GOT3 (cell line): Measurements from ENCODE around the gene ADGRA1.
"Not testable (repeated sequence)": the region's sequence is repeated elsewhere in the genome, so short reads cannot be mapped to it uniquely, and the experiment has no call there.

Source experiments
- DNase-seq: peaks from one replicate; lab custom pipeline; 2025; ENCODE audit warnings: mixed read lengths; lab: John Stamatoyannopoulos, UW

The ADGRA1 gene, protein sequence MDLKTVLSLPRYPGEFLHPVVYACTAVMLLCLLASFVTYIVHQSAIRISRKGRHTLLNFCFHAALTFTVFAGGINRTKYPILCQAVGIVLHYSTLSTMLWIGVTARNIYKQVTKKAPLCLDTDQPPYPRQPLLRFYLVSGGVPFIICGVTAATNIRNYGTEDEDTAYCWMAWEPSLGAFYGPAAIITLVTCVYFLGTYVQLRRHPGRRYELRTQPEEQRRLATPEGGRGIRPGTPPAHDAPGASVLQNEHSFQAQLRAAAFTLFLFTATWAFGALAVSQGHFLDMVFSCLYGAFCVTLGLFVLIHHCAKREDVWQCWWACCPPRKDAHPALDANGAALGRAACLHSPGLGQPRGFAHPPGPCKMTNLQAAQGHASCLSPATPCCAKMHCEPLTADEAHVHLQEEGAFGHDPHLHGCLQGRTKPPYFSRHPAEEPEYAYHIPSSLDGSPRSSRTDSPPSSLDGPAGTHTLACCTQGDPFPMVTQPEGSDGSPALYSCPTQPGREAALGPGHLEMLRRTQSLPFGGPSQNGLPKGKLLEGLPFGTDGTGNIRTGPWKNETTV

GRCh38 chr10:133087679-133088178, at the start of gene ADGRA1:
TSS of gene ADGRA1 (plus strand) at chr10:133087924. CDS start at chr10:133088910, 986 bp downstream.
- no peak for DNase-seq

GRCh38 chr10:133038036-133038823, 49.5 kb upstream of the ADGRA1 start:
- no peak for DNase-seq

DNA sequence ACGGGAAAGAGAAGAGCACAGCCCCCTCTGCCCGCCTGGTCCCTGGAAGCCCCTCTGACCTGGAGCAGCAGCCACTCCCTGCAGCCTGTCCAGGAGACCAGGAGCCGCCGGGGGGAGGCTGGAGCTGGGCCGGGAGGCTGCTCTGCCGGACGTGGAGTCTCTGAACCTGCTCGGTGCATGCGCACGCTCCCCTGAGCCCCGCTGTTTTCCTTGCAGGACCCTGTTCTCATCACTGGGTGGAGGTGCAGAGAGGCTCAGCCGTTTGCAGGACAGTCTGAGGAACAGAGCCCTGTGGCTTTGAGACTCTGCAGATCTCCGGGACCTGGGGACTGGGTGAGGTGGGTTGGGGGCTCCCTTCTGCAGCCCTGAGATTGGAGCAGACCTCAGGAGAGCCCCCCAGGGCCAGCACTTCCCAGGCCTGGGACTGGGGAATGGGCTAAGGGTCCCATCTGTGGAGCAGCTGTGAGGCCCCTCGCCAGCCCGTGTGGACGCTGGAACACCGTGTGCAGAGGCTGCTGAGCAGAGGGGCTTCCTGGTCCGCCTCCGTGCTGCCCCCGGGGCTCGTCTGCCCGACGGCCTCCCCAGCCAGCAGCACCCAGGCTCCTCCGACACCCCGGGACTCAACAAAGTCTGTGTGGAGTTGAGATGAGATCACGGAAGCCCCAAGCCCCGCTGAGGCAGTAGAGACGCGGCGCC, 48.5 kb upstream of the ADGRA1 start:
- no peak for DNase-seq

- DNase-seq = no peak
Observed at GRCh38 chr10:133039803-133040165, 47.9 kb upstream of the ADGRA1 start.

DNA sequence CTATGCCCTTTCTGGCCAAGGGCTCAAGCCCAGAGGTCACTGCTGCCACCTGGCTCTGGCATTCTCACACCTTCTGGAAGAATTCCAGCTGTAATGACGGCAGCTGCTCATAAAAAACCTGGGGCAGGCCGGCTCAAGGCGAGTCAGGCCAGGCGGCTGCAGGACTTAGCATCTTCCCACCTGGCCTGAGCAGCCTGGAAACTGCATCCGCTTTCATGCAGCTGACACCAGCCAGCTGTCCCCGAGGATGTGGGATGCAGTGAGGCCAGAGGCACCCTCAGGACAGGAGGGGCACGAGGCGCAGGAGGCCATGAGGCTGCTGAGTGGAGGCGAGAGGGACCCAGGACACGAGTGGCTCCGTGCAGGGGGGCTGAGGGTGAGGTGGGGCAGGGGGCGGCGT, 47.5 kb upstream of the ADGRA1 start:
- DNase-seq = no peak

- no peak for DNase-seq
Observed at GRCh38 chr10:133041101-133041500, 46.6 kb upstream of the ADGRA1 start.

DNA sequence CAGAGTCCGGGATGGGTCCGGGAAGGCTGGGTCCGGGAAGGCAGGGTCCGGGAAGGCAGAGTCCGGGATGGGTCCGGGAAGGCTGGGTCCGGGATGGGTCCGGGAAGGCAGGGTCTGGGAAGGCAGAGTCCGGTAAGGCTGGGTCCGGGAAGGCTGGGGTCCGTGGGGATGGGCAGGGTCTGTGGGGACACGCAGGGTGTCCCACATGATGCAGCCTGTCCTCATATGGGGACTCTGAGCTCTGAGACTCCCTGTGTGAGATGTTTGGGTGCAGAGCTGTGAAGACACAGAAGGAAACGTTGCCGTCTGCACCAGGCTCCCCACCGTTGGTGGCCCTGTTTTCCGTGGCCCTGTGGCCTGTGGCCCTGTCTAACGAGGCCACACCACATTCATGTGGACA, 45.7 kb upstream of the ADGRA1 start:
- no peak for DNase-seq

- DNase-seq = no peak
Observed at GRCh38 chr10:133042816-133043215, 44.9 kb upstream of the ADGRA1 start.

DNA sequence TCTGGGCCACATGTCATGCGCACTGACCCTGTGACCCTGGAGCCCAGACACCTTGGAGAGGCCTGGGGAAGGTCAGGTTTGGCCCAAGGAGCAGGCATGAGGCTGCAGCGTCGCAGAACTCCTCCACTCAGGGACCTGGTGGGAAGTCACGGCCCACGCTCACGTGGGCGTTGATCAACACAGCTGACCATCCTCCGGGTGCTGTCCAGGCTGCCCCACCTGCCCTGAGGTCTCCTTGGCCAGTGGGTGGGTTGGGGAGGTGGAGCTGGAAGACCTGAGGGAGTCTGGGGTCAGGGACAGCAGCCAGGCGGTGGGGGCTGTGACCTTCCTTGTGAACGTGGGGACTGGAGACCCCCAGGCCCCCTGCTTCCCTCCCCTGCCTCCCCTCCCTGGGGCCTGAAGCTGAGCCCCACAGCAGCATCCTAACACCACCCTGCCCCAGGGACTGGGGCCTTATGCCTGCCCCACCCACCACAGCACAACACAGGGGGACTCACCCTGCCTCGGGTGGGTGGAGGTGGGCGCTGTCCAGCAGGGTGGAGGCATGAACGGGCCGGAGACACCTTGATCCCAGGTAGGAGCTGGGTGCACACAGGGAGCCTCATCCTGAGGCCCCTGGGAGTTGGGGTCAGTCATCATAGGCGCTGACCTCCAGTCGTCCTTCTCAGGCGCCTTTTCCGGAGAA, 44.0 kb upstream of the ADGRA1 start:
- DNase-seq = no peak

DNA sequence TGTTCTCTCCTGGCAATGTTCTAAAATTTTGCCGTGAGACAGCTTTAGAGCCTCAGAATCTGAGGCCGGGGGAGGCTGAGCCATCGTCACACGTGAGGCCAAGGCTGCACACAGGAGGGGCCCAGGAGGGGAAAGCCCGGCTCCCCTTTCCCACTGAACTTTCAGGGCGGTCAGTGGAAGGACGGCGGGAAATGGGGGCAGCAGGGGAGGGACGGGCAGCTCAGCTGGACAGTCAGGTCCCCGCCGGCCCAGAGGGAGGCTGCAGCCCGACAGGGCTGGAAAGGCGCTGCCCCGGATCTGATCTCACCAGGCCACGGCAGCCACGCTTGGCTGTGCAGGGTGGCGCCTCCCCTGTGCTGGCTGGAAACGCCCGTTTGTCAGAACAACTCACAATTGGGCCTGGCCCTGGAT, 43.3 kb upstream of the ADGRA1 start:
- no peak for DNase-seq

DNA sequence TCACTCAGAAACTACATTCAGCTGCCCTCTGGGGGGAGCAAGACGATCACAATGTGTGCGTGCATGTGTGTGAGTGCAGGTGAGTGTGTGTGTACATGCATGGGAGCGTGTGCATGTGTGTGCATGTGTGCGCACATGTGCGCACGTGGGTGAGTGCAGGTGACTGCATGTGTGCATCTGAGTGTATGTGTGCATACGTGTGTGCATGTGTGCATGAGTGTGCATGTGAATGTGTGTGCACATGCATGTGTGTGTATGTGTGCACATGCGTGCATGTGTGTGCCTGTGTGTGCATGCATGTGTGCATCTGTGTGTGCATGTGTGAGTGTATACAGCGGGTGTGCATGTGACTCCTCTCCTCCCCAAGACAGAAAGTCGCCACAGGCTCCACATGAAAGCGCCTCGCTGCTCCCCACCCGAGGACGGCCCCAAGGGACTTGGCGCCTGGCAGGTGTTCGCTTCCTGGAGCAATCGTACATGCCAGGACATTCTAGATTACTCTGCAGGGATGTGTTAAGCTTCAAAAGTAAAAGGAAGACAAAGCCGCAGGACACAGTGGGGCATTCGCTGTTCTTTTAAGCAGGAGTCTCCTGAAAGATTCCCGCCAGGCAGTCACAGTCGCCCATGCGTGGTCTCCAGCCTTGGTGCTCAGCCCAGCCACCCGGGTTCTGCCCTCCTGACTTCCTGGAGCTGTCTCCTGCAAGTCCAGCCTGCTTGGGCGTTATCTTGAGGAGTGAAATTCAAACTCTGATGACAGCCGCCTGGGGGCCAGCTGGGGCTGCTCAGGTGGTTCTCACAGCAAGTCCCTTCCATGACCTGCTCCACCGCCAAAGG, 42.0 kb upstream of the ADGRA1 start:
- no peak for DNase-seq

GRCh38 chr10:133046390-133046765, 41.3 kb upstream of the ADGRA1 start:
- no peak for DNase-seq

- DNase-seq = no peak
Observed at GRCh38 chr10:133047526-133048123, 40.1 kb upstream of the ADGRA1 start.

- DNase-seq = no peak
Observed at GRCh38 chr10:133048266-133048665, 39.5 kb upstream of the ADGRA1 start.

- DNase-seq = no peak
Observed at GRCh38 chr10:133048926-133049325, 38.8 kb upstream of the ADGRA1 start.

DNA sequence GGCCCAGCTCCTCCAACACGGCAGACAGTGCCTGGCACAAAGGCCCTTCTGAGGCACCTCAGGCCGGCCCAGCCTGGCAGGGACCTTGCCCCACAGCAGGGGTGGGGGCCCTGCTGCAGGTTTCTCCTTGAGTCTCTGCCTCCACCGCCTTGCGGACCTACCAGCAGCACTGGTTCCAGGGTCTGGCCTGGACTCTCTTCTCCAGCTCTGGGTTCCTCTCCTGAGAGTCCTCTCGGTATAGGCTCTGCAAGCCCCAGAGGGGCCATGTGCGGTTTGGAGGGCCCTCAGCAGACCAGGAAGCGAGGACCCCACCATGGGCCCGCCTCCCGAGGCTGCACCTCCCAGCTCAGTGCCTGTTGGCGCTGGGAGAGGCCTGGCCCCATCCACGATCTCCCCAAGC, 38.1 kb upstream of the ADGRA1 start:
- no peak for DNase-seq

- DNase-seq = no peak
Observed at GRCh38 chr10:133050371-133050770, 37.4 kb upstream of the ADGRA1 start.

GRCh38 chr10:133052076-133052475, 35.6 kb upstream of the ADGRA1 start:
- DNase-seq = no peak

GRCh38 chr10:133053527-133054133, 34.1 kb upstream of the ADGRA1 start:
- DNase-seq = not testable (repeated sequence)

DNA sequence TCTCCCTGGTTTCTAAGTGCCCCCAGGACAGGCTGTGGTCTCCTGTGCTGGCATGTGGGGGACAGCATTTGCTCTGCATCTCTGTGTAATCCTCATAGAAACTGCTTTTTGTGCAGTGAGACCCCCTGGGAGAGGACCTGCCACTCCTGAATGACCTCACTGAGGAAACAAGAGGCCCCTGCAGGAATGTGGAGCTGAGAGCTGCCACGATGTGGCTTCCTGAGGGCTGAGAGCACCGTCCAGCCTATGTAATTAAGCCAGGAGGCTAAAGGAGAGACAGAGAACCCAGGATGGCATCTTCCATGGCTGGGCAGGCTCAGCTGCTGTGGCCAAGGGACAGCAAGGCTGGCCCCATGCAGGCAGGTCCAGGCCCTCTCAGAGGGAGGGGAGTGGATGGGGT, 32.3 kb upstream of the ADGRA1 start:
- no peak for DNase-seq
